Gastrocnemius medialis (tissue), 4 donors: Measurements from ENCODE around the gene IL1RAP.

Experiments used
- POLR2A ChIP-seq, 2 donors: fragments of 450-650 bp; IDR thresholded peaks; one replicate each; pipeline ENCODE4 v1.6.1; 2017; ENCODE audit warnings: antibody characterized with exemption in 2 of 2, mild to moderate bottlenecking in 2 of 2, moderate library complexity in 2 of 2
- TF ChIP-seq, protein P1 (sequence below), 5 experiments: fragments of 450-650 bp in 3 of 5; fragments of 200-600 bp in 2 of 5; sonication (generic) in 2 of 5; IDR thresholded peaks in 4 of 5; conservative IDR thresholded peaks in 1 of 5; 1 replicate in 4 of 5; 2 replicates in 1 of 5; pipeline ENCODE4 v1.5.1; 2016 to 2019; ENCODE audit warnings: antibody characterized with exemption in 5 of 5, mild to moderate bottlenecking in 3 of 5, moderate library complexity in 3 of 5

- TF ChIP-seq, protein P1, sequence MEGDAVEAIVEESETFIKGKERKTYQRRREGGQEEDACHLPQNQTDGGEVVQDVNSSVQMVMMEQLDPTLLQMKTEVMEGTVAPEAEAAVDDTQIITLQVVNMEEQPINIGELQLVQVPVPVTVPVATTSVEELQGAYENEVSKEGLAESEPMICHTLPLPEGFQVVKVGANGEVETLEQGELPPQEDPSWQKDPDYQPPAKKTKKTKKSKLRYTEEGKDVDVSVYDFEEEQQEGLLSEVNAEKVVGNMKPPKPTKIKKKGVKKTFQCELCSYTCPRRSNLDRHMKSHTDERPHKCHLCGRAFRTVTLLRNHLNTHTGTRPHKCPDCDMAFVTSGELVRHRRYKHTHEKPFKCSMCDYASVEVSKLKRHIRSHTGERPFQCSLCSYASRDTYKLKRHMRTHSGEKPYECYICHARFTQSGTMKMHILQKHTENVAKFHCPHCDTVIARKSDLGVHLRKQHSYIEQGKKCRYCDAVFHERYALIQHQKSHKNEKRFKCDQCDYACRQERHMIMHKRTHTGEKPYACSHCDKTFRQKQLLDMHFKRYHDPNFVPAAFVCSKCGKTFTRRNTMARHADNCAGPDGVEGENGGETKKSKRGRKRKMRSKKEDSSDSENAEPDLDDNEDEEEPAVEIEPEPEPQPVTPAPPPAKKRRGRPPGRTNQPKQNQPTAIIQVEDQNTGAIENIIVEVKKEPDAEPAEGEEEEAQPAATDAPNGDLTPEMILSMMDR (IDR thresholded peaks at IDR 0.05 in 4 of 5, conservative IDR thresholded peaks at IDR 0.05 in 1 of 5) = no peak
- TF ChIP-seq POLR2A (IDR thresholded peaks at IDR 0.05) = no peak
Observed at GRCh38 chr3:190697901-190698300, 184.0 kb downstream of the IL1RAP start.
